HUDEP-2 (cell line): ENCODE measurements around the gene ACOT4.
"Not testable (repeated sequence)": the region's sequence is repeated elsewhere in the genome, so short reads cannot be mapped to it uniquely, and the experiment has no call there.

ENCODE experiments used
- DNase-seq, 76 experiments: peaks; one replicate each; lab custom pipeline; 2025; ENCODE audit not compliant: unreplicated experiment in 76 of 76; lab: John Stamatoyannopoulos, UW

ACOT4 gene, protein sequence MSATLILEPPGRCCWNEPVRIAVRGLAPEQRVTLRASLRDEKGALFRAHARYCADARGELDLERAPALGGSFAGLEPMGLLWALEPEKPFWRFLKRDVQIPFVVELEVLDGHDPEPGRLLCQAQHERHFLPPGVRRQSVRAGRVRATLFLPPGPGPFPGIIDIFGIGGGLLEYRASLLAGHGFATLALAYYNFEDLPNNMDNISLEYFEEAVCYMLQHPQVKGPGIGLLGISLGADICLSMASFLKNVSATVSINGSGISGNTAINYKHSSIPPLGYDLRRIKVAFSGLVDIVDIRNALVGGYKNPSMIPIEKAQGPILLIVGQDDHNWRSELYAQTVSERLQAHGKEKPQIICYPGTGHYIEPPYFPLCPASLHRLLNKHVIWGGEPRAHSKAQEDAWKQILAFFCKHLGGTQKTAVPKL

GRCh38 chr14:73591690-73592449 lies at the start of gene ACOT4:
TSS of gene ACOT4 (plus strand) at chr14:73591873. CDS start at chr14:73591960, 87 bp downstream.
- peak in 10 of 76 experiments; percentile 2 to 37 (median 16) for DNase-seq

GRCh38 chr14:73542961-73543360 lies 48.7 kb upstream of the ACOT4 start:
- DNase-seq = not testable (repeated sequence)

- DNase-seq = not testable (repeated sequence)
Observed at GRCh38 chr14:73545353-73545752, 46.3 kb upstream of the ACOT4 start.

DNA sequence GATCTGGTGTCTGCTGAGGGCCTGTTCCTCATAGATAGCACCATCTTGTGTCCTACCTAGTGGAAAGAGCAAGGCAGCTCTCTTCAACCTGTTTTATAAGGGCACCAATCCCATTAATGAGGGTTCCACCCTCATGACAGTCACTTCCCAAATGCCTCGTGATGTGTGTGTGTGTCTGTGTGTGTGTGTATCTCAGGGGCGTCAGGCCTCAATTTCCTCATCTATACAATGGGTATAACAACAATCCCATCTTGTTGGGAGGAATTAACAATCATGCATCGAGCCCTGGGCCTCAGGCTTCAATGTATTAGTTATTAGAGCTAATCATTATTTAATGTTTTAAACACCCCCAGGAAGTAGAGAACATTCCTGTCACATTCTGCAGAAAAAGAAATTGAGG lies 42.6 kb upstream of the ACOT4 start:
- not testable (repeated sequence) for DNase-seq

DNA sequence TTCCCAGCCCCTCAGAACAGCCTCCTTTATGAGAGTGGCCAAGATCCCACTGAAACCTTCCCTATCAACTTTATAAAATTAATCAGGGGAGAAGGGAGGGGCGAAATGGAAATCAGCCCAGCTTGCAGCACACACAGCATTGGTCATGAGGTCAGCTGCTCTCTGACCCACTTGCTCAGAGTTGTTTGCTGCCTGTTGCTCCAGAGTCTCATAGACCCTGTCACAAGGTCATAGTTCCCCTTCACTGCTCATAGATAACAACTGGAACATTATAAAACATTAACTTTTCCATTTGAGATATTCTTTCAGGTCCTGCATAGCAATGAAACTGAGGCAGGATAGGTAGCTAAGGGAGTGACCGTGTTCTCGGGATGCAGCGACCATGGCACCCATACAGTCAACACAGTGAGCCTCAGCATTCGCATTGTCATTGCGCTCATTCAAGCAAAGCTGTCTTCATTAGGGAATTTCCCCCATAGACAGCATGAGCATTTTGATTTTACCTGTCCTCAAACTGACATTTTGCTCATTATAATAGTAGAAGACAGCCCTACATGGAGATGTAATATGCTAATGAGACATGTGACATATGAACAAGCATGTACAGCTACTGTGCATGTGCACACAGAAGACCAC lies 41.7 kb upstream of the ACOT4 start:
- DNase-seq = not testable (repeated sequence)

DNA sequence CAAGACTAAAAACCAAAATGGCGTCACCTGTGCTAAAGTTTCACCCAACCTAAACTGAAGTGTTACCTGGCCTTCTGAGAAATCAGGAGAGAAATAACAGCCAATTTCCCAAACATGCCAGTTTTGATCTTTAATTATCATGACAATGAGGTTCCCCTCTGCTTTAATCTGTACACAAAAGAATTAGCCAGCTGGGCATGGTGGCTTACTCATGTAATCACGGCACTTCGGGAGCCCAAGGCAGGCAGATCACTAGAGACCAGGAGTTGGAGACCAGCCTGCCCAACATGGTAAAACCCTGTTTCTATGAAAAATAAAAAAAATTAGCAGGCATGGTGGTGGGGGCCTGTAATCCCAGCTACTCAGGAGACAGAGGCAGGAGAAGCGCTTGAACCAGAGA lies 37.8 kb upstream of the ACOT4 start:
- no peak for DNase-seq

- not testable (repeated sequence) for DNase-seq
Observed at GRCh38 chr14:73557201-73557600, 34.5 kb upstream of the ACOT4 start.

- DNase-seq = not testable (repeated sequence)
Observed at GRCh38 chr14:73558238-73558637, 33.4 kb upstream of the ACOT4 start.

DNA sequence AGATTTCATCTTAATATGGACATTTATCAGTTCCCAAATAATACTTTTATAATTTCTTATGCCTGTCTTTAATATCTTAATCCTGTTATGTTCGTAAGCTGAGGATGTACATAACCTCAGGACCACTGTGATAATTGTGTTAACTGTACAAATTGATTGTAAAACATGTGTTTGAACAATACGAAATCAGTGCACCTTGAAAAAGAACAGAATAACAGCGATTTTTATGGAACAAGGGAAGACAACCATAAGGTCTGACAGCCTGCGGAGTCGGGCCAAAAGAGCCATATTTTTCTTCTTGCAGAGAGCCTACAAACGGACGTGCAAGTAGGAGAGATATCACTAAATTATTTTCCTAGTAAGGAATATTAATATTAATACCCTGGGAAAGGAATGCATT lies 29.4 kb upstream of the ACOT4 start:
- not testable (repeated sequence) for DNase-seq

GRCh38 chr14:73562696-73563095 lies 29.0 kb upstream of the ACOT4 start:
- peak in 27 of 76 experiments; percentile 2 to 80 (median 45) for DNase-seq

DNA sequence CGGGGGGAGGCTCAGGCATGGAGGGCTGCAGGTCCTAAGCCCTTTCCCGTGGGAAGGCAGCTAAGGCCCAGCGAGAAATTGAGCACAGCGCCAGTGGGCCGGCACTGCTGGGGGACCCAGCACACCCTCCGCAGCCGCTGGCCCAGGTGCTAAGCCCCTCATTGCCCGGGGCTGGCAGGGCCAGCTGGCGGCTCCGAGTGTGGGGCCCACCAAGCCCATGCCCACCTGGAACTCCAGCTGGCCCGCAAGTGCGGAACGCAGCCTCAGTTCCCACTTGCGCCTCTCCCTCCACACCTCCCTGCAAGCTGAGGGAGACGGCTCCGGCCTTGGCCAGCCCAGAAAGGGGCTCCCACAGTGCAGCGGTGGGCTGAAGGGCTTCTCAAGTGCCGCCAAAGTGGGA lies 25.2 kb upstream of the ACOT4 start:
- not testable (repeated sequence) for DNase-seq

DNA sequence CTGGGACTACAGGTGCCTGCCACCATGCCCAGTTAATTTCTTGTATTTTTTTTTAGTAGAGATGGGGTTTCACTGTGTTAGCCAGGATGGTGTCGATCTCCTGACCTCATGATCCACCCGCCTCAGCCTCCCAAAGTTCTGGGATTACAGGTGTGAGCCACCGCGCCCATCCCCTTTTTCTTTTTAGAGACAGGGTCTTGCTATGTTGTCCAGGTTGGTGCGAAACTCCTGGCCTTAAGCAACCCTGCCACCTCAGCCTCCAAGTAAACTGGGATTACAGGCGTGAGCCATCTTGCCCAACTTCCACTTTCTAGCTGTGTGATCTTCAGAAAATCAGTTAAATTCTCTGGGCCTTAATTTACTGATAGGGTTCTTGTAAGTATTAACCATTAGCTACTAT lies 24.7 kb upstream of the ACOT4 start:
- not testable (repeated sequence) for DNase-seq

DNA sequence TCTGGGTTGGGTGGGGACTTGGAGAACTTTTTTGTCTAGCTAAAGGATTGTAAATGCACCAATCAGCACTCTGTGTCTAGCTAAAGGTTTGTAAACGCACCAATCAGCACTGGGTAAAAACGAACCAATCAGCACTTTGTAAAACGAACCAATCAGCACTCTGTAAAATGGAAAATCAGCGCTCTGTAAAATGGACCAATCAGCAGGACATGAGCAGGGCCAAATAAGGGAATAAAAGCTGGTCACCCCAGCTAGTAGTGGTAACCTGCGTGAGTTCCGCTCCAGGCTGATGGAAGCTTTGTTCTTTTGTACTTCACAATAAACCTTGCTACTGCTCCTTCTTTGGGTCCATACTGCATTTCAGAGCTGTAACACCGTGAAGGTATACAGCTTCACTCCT lies 24.3 kb upstream of the ACOT4 start:
- DNase-seq = no peak

DNA sequence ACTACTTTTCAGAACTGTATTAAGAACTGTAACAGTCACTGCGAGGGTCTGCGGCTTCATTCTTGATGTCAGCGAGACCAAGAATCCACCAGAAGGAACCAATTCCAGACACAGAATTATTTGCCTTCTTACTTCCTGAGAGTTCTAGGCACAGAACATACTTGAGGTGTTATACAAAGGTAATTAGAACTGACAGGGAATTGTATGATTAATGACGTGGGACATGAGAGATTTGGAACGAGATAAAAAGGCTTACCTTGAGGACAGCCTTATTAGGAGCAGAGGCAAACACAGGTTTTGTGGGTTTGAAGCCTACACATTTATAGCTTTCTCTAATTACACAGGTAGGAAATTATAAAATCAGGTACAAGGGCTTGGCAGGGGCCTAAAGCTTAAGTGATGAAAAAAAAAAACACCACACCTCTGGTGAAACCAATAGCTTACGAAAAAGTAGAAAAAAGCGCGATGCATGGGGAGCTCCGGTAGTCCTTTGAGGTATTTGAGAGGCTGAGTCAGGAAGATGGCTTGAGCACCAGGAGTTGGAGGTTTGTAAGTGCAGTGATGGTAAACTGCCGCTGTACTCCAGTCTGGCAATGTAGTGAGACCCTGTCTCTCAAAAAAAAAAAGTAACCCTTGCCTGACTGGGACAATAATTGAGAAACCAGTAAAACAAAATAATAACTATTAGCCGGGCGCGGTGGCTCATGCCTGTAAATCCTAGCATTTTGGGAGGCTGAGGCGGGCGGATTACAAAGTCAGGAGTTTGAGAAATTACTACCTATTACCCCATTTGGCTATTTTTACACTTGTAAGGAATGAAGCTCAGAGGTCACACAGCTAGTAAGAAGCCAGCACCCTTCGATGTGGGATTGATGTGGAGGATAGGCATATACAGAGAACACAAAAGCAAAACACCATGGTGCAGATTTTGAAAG lies 23.5 kb upstream of the ACOT4 start:
- DNase-seq = no peak

GRCh38 chr14:73568886-73569184 lies 22.8 kb upstream of the ACOT4 start:
- peak in 1 of 76 experiments; percentile 16 for DNase-seq

DNA sequence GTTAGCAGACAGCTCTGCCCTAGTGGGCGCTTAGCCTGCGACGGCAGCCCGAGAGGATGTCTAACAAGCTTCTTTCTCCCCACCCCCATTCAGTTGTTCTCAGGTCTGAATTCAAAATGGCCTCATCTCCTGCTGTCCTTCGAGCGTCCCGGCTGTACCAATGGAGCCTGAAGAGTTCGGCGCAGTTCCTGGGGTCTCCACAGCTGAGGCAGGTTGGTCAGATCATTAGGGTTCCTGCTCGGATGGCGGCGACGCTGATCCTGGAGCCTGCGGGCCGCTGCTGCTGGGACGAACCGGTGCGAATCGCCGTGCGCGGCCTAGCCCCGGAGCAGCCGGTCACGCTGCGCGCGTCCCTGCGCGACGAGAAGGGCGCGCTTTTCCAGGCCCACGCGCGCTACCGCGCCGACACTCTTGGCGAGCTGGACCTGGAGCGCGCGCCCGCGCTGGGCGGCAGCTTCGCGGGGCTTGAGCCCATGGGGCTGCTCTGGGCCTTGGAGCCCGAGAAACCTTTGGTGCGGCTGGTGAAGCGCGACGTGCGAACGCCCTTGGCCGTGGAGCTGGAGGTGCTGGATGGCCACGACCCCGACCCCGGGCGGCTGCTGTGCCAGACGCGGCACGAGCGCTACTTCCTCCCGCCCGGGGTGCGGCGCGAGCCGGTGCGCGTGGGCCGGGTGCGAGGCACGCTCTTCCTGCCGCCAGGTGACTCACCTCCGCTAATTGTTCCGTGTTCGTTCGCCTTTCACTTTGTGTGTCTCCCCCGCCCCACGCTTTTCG lies 22.3 kb upstream of the ACOT4 start, which contains the start of gene ACOT2:
Gene ACOT2 (plus strand): TSS at position 29 of the 774 bp plus-strand sequence. CDS start 28 bp downstream, at position 57.
- peak in 74 of 76 experiments; percentile 13 to 81 (median 58) for DNase-seq

DNA sequence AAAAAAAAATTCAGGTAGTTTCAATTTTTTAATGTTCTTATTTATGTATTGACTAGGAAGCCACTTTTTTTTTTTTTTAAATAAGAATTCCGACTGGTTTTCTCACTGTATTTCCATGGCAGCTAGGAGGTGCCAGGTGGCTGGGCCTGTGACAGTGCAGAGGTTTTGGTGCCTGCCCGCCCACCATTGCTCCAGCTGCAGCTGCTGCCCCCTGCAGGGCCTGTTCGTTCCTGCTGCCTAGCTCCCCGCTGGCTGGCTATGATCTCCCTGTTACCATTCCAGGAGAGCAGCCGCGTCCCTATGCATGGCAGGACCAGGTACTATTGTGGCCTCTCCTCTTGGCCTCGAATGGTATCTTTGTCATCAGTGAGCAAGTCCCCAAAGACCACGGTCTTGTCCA lies 20.8 kb upstream of the ACOT4 start:
- peak in 49 of 76 experiments; percentile 7 to 63 (median 31) for DNase-seq

DNA sequence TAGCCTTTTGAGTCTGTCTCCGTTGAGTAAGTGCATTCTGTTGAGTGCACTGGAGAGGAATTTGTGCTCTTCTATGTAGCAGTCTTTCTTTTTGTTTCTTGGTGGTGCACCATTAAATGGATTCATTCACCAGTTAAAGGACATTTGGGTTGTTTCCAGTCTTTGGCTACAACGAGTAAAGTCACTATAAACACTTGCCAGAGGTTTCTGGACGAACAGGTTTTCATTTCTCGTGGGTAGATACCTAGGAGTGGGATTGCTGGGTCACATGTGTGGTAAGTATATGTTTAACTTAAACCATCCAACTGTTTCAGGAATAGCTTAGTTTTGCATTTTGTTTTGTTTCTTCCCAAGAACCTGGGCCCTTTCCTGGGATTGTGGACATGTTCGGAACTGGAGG lies 18.6 kb upstream of the ACOT4 start:
- DNase-seq = not testable (repeated sequence)

GRCh38 chr14:73573740-73574139 lies 17.9 kb upstream of the ACOT4 start:
- DNase-seq = not testable (repeated sequence)
